Esophagus (tissue), 2 donors: ENCODE data around the gene SRSF10. TPM values are rescaled to one million over a fixed set of nuclear protein-coding genes. Genes with fewer than 3 reads are reported as not detected.

Source experiments
- H3K27ac ChIP-seq, 2 donors: one replicate each; pipeline ENCODE4 v1.5.1; 2013; ENCODE audit warnings: low read depth in 2 of 2, mild to moderate bottlenecking in 2 of 2, inconsistent platforms in 1 of 2, low read length in 1 of 2, moderate library complexity in 1 of 2
- H3K27me3 ChIP-seq, 2 donors: one replicate each; pipeline ENCODE4 v1.6.1; 2013; ENCODE audit warnings: low read length in 2 of 2, control low read depth in 1 of 2, mild to moderate bottlenecking in 1 of 2; ENCODE audit not compliant: insufficient read depth in 2 of 2, control insufficient read depth in 1 of 2
- H3K36me3 ChIP-seq, 2 donors: one replicate each; pipeline ENCODE4 v1.6.1; 2013; ENCODE audit warnings: low read length in 1 of 2; ENCODE audit not compliant: control insufficient read depth in 2 of 2, insufficient read depth in 2 of 2
- H3K4me1 ChIP-seq, 2 donors: one replicate each; pipeline ENCODE4 v1.6.1; 2013; ENCODE audit warnings: low read length in 1 of 2; ENCODE audit not compliant: control insufficient read depth in 2 of 2, insufficient read depth in 2 of 2
- H3K4me3 ChIP-seq, 2 donors: one replicate each; pipeline ENCODE4 v1.5.1; 2013; ENCODE audit warnings: low read length in 2 of 2, mild to moderate bottlenecking in 2 of 2, low read depth in 1 of 2, moderate library complexity in 1 of 2
- H3K9me3 ChIP-seq, 2 donors: one replicate each; pipeline ENCODE4 v1.6.1; 2013; ENCODE audit warnings: mild to moderate bottlenecking in 2 of 2, low read depth in 1 of 2, low read length in 1 of 2, moderate library complexity in 1 of 2; ENCODE audit not compliant: control insufficient read depth in 2 of 2, insufficient read depth in 1 of 2
- WGBS, 2 donors: extraction: QIAGEN DNeasy Blood & Tissue Kit; methylation state at CpG; one replicate each; pipeline ENCODE4 v1.1.7; 2013; 5-methylcytosine and 5-hydroxymethylcytosine counted together
- polyA plus RNA-seq, 2 donors: library from polyadenylated mRNA; stranded (reverse); fragments of 200-250 nt; gene quantifications; one replicate each; pipeline ENCODE4 v1.2.3, GENCODE V29; 2013
- donor health status: healthy with polysubstance abuse.
- donor health status: Bipolar disorder and iron deficiency.

The SRSF10 gene
- polyA plus RNA-seq, 2 donors = 42.3 to 57.9 TPM

DNA sequence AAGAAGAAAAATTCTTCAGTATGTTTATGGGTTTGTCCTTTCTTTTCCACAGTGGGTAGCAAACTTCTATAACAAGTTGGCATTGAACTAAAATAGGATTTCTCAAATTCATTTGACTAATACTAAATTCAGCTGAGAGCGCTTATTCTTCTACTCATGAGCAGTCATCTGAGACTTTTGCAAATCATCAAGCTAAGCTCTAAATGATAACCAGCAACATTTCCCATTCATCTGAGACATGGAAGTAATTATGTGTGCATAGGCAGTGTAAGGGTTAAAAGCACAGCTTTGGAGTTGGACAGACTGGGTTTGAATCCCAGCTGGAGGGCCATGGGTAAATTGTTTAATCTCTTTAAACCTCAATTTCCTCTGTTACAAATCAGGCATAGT lies 48.6 kb downstream of the SRSF10 start:
- Histone ChIP-seq H3K9me3 (no peaks in the 10 kb centered on the region), H3K4me1 (no peaks in the 10 kb centered on the region), H3K27me3 (no peaks in the 10 kb centered on the region), H3K27ac (no peak overlapping the region), H3K36me3 (no peaks in the 10 kb centered on the region), H3K4me3 (no peak overlapping the region)
- WGBS, 2 donors = 70 to 73% methylated on average over 1 of the region's 1 CpG

DNA sequence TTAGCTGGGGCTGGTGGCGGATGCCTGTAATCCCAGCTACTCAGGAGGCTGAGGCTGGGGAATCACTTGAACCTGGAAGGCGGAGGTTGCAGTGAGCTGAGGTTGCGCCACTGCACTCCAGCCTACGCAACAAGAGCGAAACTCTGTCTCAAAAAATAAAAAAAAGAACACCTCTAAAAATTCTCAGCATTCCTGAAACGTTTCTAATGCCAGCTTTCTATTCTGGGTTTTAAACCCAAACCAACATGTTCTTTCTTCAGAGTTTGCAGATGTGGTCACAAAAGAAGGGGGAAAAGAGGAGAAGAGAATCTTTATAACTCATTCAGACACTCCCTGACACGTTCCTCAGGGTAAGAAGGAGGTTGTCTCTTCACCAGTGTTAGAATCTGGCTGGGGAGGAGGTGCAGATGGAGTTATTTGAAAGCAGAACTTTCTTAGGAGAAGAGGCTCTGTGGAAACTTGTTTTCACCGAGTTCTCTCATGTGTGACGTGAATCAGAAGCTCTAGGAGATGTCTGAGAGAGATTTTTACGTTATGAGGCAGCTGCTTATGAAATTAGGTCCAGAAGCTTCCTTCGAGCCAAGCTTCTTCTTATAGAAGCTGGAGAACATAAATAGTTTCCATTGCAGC lies 49.2 kb downstream of the SRSF10 start:
- Histone ChIP-seq H3K27ac (no peak overlapping the region), H3K4me1 (no peaks in the 10 kb centered on the region), H3K36me3 (no peaks in the 10 kb centered on the region), H3K9me3 (no peaks in the 10 kb centered on the region), H3K4me3 (no peak overlapping the region), H3K27me3 (no peaks in the 10 kb centered on the region)
- 45 to 55% methylated on average over 11 of the region's 11 CpGs for WGBS, 2 donors

DNA sequence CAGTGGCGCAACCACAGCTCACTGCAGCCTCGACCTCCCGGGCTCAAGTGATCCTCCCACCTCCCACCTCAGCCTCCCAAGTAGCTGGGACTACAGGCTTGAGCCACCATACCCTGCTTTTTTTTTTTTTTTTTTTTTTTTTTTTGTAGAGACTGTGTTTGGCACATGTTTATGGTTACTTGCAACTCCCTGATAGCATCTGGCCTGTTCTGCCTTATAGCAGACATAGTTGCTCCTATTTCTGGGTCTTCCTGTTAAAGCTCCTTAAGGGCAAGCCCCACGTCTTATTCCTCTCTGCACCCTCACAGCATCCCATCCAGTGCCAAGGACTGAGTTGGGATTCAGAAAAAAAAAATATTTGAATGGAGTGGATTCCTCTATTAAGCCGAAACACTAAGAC lies 49.9 kb downstream of the SRSF10 start:
- H3K27me3 ChIP-seq = no peaks in the 10 kb centered on the region
- no peak overlapping the region for H3K4me3 ChIP-seq
- H3K36me3 ChIP-seq = no peaks in the 10 kb centered on the region
- no peaks in the 10 kb centered on the region for H3K4me1 ChIP-seq
- no peak overlapping the region for H3K27ac ChIP-seq
- WGBS, 2 donors = 90 to 91% methylated on average over 5 of the region's 5 CpGs
- H3K9me3 ChIP-seq = no peaks in the 10 kb centered on the region

DNA sequence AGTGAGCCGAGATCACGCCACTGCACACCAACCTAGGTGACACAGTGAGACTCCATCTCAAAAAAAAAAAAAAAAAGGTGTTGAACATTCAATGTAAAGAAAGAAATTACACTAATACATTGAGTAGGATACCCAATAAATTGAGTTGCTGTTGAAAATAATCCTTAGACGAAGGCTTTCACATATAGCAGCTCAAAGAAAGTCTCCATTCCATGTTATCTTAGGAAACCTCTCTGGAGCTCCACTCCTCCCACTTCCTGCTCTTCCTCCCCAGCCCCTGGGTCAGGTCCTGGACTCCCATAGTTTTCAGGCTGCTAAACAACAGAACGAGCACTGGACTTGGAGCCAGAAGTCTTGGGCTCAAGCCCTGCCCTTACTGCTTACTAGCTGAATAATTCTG lies 51.3 kb downstream of the SRSF10 start:
- Histone ChIP-seq H3K27ac (no peak overlapping the region), H3K27me3 (no peaks in the 10 kb centered on the region), H3K36me3 (no peaks in the 10 kb centered on the region), H3K4me1 (no peaks in the 10 kb centered on the region), H3K9me3 (no peaks in the 10 kb centered on the region), H3K4me3 (no peak overlapping the region)
- WGBS, 2 donors = 86 to 87% methylated on average over 4 of the region's 4 CpGs

DNA sequence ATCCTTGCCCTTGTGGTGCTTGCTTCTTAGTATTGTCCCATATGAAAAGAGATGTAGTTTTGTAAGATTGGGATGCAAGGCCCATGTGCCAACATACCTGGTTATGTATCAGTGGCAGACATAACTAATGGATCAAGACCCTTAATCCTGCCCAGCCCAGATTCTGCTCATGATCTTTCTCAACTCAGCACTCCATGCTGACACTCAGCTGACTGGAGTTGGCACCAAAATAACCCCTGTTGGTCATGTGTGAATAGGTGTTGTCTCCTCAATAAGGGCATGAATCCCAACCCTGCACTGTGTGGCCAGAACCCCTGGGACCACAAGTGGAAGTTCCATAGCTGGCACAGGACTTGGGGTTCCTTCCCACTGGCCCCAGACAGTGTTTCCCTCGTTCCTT lies 53.0 kb downstream of the SRSF10 start:
- 63 to 68% methylated on average over 1 of the region's 1 CpG for WGBS, 2 donors

DNA sequence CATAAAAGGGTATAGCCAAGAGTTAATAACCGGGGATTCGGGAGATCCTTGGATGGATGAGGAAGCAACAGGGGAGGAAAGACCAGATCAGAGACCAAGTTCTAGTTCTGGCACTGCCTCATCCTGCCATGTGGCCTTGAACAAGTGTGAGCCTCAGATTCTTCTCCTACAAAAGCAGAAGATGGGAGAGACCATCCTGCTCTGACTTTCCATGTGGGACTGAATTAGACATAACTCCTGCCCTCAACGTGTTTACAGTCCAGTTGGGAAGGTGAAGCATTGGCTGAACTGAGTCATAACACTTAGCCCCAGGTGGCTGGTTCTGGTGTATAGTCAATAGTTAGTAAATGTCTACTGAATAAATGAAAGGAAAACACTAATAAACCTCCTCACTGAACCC lies 54.8 kb downstream of the SRSF10 start:
- H3K36me3 ChIP-seq = no peaks in the 10 kb centered on the region
- 82 to 84% methylated on average over 3 of the region's 3 CpGs for WGBS, 2 donors
- no peak overlapping the region for H3K4me3 ChIP-seq
- H3K27me3 ChIP-seq = no peaks in the 10 kb centered on the region
- H3K27ac ChIP-seq = no peak overlapping the region
- no peaks in the 10 kb centered on the region for H3K9me3 ChIP-seq
- no peaks in the 10 kb centered on the region for H3K4me1 ChIP-seq

More for the DNA sequence above, 53.0 kb downstream of the SRSF10 start:
- H3K4me3 ChIP-seq = no peak overlapping the region
- H3K4me1 ChIP-seq = no peaks in the 10 kb centered on the region
- no peaks in the 10 kb centered on the region for H3K36me3 ChIP-seq
- H3K9me3 ChIP-seq = no peaks in the 10 kb centered on the region
- no peak overlapping the region for H3K27ac ChIP-seq
- no peaks in the 10 kb centered on the region for H3K27me3 ChIP-seq

DNA sequence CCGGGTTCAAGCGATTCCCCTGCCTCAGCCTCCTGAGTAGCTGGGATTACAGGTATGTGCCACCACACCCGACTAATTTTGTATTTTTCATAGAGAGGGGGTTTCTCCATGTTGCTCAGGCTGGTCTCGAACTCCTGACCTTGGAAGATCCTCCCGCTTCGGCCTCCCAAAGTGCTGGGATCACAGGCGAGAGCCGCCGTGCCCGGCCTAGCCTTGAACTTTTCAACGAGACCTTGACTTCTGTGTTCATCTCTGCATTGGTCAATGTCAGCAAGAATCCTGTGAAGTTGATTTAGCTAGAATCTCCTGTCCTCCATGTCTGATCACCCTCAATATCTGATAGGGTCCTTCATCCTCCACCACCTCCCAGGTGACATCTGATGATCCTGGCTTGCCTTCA lies 55.5 kb downstream of the SRSF10 start:
- Histone ChIP-seq H3K9me3 (no peaks in the 10 kb centered on the region), H3K27me3 (no peaks in the 10 kb centered on the region), H3K4me1 (no peaks in the 10 kb centered on the region), H3K27ac (no peak overlapping the region), H3K36me3 (no peaks in the 10 kb centered on the region), H3K4me3 (no peak overlapping the region)
- 92 to 93% methylated on average over 11 of the region's 11 CpGs for WGBS, 2 donors

DNA sequence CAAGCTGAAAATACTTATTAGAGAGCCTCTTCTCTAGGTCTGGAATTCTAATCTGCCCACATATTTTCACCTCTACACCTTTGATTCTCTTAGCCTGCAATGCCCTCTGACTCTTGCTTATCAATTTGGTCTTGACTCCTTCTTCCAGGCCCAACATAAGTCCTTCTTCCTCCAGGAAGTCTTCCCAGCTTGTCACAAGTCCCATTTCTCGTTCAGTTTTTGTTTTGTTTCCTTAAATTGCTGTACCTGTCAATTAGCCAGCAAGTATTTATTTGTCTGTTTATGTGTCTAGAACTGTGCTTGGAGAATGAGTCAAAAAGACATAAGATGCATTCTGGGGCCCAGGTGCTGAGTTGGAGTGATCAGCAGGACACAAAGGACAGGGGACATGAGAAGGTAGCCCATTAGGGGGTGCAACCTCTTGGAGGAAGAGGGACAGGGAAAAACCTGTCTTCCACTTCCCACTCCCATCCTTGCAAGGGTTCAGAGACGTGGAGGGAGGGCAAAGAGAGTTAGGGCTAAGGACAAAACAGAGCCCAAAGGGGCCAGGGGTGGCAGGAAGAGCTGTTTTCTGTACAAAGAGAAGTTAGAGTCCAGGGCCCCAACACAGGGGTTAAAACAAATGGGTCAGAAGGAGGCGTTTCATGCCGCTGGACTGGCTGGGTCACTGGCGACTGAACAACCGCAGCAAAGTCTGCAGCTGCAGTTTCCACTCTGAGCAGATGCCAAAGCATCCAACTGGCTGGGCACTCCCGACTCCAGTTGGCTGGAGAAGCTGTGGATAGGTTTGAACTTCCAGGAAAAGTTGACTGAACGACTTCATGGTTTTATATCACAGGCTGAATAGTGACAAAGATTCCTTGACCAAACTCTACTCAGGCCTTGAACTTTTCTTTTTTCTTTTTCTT lies 56.3 kb downstream of the SRSF10 start:
- no peak overlapping the region for H3K4me3 ChIP-seq
- H3K27me3 ChIP-seq = no peaks in the 10 kb centered on the region
- no peaks in the 10 kb centered on the region for H3K9me3 ChIP-seq
- H3K36me3 ChIP-seq = no peaks in the 10 kb centered on the region
- H3K27ac ChIP-seq = no peak overlapping the region
- H3K4me1 ChIP-seq = no peaks in the 10 kb centered on the region
- WGBS, 2 donors = 35 to 42% methylated on average over 8 of the region's 8 CpGs

DNA sequence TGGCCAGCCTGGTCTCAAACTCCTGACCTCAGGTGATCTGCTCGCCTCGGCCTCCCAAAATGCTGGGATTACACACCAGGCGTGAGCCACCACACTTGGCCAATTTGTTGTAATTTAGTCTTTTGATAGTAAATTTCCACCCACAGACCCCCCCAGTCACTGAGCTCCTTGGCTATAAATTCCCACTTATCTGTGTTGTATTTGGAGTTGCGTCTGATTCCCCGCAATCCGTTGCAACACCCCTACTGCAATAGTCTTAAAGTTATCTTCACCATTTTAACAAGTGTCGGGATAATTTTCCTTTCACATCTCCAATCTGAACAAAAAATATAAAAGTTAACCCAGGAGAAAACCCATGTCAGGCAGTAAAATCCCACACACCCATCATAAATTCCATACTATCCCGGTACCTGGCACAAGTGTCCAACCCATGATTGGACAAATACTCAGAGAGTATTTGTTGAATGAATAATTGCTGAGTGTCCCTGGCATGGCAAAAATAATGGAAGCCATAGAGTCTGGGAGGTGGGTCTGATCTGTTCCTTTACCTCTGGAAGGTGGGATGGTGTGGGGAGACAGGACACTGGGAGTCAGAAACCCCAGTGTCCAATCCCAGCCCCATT lies 57.7 kb downstream of the SRSF10 start:
- WGBS, 2 donors = 91 to 92% methylated on average over 8 of the region's 8 CpGs
- no peaks in the 10 kb centered on the region for H3K4me1 ChIP-seq
- no peak overlapping the region for H3K27ac ChIP-seq
- no peaks in the 10 kb centered on the region for H3K9me3 ChIP-seq
- no peaks in the 10 kb centered on the region for H3K27me3 ChIP-seq
- H3K4me3 ChIP-seq = no peak overlapping the region
- H3K36me3 ChIP-seq = no peaks in the 10 kb centered on the region
